DOHH2 (cell line): ENCODE measurements around the gene GAK.

Source experiments
- H3F3A ChIP-seq: fragments of 200-600 bp; sonication (generic), shearing (Covaris generic); 2 replicates; pipeline ENCODE4 v1.6.0; 2016; ENCODE audit warnings: antibody characterized with exemption, mild to moderate bottlenecking; ENCODE audit not compliant: control insufficient read depth, insufficient read depth
- H3K27ac ChIP-seq: fragments of 200-600 bp; sonication (generic); 2 replicates; pipeline ENCODE4 v1.5.1; 2014; ENCODE audit warnings: low read depth, mild to moderate bottlenecking, low read length, moderate library complexity
- H3K27me3 ChIP-seq: fragments of 200-600 bp; sonication (generic); 2 replicates; pipeline ENCODE4 v1.6.1; 2014; ENCODE audit warnings: mild to moderate bottlenecking, low read length, mixed read lengths; ENCODE audit not compliant: control insufficient read depth
- H3K36me3 ChIP-seq: fragments of 200-600 bp; sonication (generic); 2 replicates; pipeline ENCODE4 v1.6.1; 2014; ENCODE audit warnings: mild to moderate bottlenecking, low read length, moderate library complexity, mixed read lengths; ENCODE audit not compliant: control insufficient read depth
- H3K4me1 ChIP-seq: fragments of 200-600 bp; sonication (generic); 2 replicates; pipeline ENCODE4 v1.6.1; 2014; ENCODE audit warnings: mild to moderate bottlenecking, low read length, mixed read lengths; ENCODE audit not compliant: control insufficient read depth
- H3K4me2 ChIP-seq: fragments of 200-600 bp; sonication (generic); 2 replicates; pipeline ENCODE4 v1.6.0; 2014; ENCODE audit warnings: mild to moderate bottlenecking, low read length, moderate library complexity
- H3K4me3 ChIP-seq: fragments of 200-600 bp; sonication (generic); 2 replicates; pipeline ENCODE4 v1.5.1; 2014; ENCODE audit warnings: mild to moderate bottlenecking, low read length, mixed read lengths
- H3K79me2 ChIP-seq: fragments of 200-600 bp; sonication (generic); 2 replicates; pipeline ENCODE4 v1.6.1; 2014; ENCODE audit warnings: mild to moderate bottlenecking, low read length, mixed read lengths; ENCODE audit not compliant: control insufficient read depth
- H3K9me2 ChIP-seq: fragments of 200-600 bp; sonication (generic); replicated peaks from 2 replicates; pipeline ENCODE4 v1.6.1; 2014; ENCODE audit warnings: mild to moderate bottlenecking, low read length, mixed read lengths; ENCODE audit not compliant: control insufficient read depth
- H3K9me3 ChIP-seq: fragments of 200-600 bp; sonication (generic); 2 replicates; pipeline ENCODE4 v1.6.1; 2014; ENCODE audit warnings: antibody characterized with exemption, low read length, mixed read lengths; ENCODE audit not compliant: control insufficient read depth, insufficient read depth
- H4K20me1 ChIP-seq: fragments of 200-600 bp; sonication (generic); 2 replicates; pipeline ENCODE4 v1.6.0; 2014; ENCODE audit warnings: low read depth, mild to moderate bottlenecking, antibody characterized with exemption, low read length, moderate library complexity; ENCODE audit not compliant: control insufficient read depth, insufficient read depth
- CTCF ChIP-seq: fragments of 200-600 bp; sonication (generic); IDR thresholded peaks from one replicate; pipeline ENCODE4 v1.5.1; 2014; ENCODE audit warnings: antibody characterized with exemption, mild to moderate bottlenecking, low read depth, low read length; ENCODE audit not compliant: poor library complexity, severe bottlenecking
- EZH2phosphoT487 ChIP-seq: fragments of 200-600 bp; sonication (generic); IDR thresholded peaks from 2 replicates; pipeline ENCODE4 v1.6.1; 2017; ENCODE audit warnings: borderline replicate concordance, mild to moderate bottlenecking, antibody characterized with exemption, low read length, moderate library complexity, mixed read lengths

The GAK gene

GRCh38 chr4:893276-893994, 38.7 kb downstream of the GAK start:
- H3K4me3 ChIP-seq = no peak overlapping the region
- H3K4me2 ChIP-seq = no peak overlapping the region
- no peaks in the 10 kb centered on the region for H3K9me3 ChIP-seq
- H3K27me3 ChIP-seq = no peaks in the 10 kb centered on the region
- H3K79me2 ChIP-seq = no peaks in the 10 kb centered on the region
- H4K20me1 ChIP-seq = no peaks in the 10 kb centered on the region
- no peaks in the 10 kb centered on the region for H3K9me2 ChIP-seq
- no peak overlapping the region for H3K27ac ChIP-seq
- no peaks in the 10 kb centered on the region for H3F3A ChIP-seq
- H3K36me3 ChIP-seq = peaks cover 27% of the 10 kb centered on the region
- TF ChIP-seq CTCF (no peak), EZH2phosphoT487 (no peak)
- no peaks in the 10 kb centered on the region for H3K4me1 ChIP-seq

GRCh38 chr4:892780-893179, 39.3 kb downstream of the GAK start:
- no peaks in the 10 kb centered on the region for H3K9me2 ChIP-seq
- H3K27ac ChIP-seq = no peak overlapping the region
- H3K9me3 ChIP-seq = peaks cover 2% of the 10 kb centered on the region; the same call in 1 of the 2 replicates
- no peaks in the 10 kb centered on the region for H4K20me1 ChIP-seq
- no peaks in the 10 kb centered on the region for H3K4me1 ChIP-seq
- no peaks in the 10 kb centered on the region for H3K27me3 ChIP-seq
- peaks cover 32% of the 10 kb centered on the region for H3K36me3 ChIP-seq
- no peak overlapping the region for H3K4me3 ChIP-seq
- no peaks in the 10 kb centered on the region for H3K79me2 ChIP-seq
- TF ChIP-seq CTCF (no peak), EZH2phosphoT487 (no peak)
- H3K4me2 ChIP-seq = no peak overlapping the region
- H3F3A ChIP-seq = no peaks in the 10 kb centered on the region

GRCh38 chr4:891747-892146, 40.4 kb downstream of the GAK start:
- Histone ChIP-seq H3K27ac (no peak overlapping the region), H3K4me1 (no peaks in the 10 kb centered on the region), H3K4me2 (no peak overlapping the region), H4K20me1 (no peaks in the 10 kb centered on the region), H3K9me3 (peaks cover 9% of the 10 kb centered on the region; the same call in 1 of the 2 replicates), H3K79me2 (no peaks in the 10 kb centered on the region), H3K4me3 (no peak overlapping the region), H3K27me3 (no peaks in the 10 kb centered on the region), H3K36me3 (peaks cover 35% of the 10 kb centered on the region), H3K9me2 (no peaks in the 10 kb centered on the region), H3F3A (no peaks in the 10 kb centered on the region)
- no peak for TF ChIP-seq EZH2phosphoT487
- peak; percentile 59 for TF ChIP-seq CTCF
